Subcutaneous adipose tissue (tissue), 4 donors: ENCODE measurements around the gene P4HA2. TPM values are rescaled to one million over a fixed set of nuclear protein-coding genes. Genes with fewer than 3 reads are reported as not detected.

ENCODE experiments used
- CTCF ChIP-seq: fragments of 450-650 bp; IDR thresholded peaks from one replicate; pipeline ENCODE4 v1.5.1; 2016; ENCODE audit warnings: low read depth, mild to moderate bottlenecking, control low read depth, antibody characterized with exemption, moderate library complexity
- total RNA-seq, 4 donors: library from RNA; depleted of rRNA; stranded (reverse); fragments of >200 nt; gene quantifications; one replicate each; pipeline ENCODE4 v1.1.0, GENCODE V29; 2016

The P4HA2 gene
- total RNA-seq, 4 donors from 2014 or later, result 6.8 to 15.0 (median 14.0) TPM

DNA sequence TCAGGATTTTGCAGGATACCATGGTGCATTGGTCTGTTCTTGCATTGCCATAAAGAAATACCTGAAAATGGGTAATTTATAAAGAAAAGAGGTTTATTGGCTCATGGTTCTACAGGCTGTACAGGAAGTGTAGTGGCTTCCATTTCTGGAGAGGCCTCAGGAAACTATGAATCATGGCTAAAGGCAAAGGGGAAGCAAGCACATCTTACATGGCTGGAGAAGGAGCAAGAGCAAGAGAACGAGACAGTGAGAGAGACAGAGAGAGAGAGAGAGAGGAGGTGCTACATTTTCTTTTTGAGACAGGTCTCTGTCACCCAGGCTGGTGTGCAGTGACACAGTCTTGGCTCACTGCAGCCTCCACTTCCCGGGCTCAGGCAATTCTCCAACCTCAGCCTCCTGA is 43.9 kb downstream of the P4HA2 start:
- TF ChIP-seq CTCF, result no peak

GRCh38 chr5:132182359-132183040 is 45.2 kb downstream of the P4HA2 start:
- TF ChIP-seq CTCF, result no peak

GRCh38 chr5:132181011-132181629 is 46.5 kb downstream of the P4HA2 start:
- TF ChIP-seq CTCF, result no peak

DNA sequence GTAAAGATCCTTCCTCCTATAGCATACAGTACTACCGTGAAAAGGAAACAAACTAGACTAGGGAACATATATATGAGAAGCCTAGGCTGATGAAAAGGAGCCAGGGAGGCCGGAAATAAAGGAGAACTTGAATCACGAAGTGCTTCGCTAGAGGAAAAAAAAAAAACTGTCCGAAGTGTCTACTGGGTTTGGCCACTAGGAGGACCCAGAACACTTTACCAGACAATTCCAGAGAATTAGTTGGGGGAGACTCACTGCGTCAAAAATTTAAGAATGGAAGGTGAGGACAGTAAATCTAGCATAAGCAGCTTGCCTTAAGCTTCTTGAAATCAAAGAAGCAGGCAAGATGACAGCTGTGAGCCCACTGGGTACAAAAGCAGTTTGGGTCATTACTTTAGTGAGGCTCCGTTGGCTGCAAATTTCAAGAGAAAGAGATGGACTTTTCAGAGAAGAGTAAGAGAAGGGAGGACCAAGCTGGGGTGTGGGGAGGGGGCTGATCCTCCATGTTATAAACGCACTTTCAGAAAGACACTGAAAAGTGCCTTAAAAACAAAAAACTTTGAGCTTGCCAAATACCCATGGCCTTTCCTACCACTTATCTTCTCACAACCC is 47.4 kb downstream of the P4HA2 start:
- no peak for TF ChIP-seq CTCF

GRCh38 chr5:132179405-132179804 is 48.2 kb downstream of the P4HA2 start:
- no peak for TF ChIP-seq CTCF

DNA sequence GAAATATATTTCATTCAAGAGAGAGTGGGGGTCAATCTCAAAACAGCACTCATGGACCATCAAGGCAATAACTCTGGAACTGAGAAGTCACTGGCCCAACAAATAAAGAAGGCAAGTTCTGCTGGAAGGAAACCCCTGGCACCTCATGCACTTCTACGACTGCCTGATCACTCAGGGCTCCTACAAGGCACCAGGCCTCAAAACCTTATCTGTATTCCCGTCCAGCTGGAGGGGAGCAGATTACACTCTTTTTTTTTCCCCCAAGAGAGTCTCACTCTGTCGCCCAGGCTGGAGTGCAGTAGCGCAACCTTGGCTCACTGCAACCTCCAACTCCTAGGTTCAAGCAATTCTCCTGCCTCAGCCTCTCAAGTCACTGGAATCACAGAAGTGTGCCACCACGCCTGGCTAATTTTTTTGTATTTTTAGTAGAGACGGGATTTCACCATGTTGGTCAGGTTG is 49.9 kb downstream of the P4HA2 start:
- no peak for TF ChIP-seq CTCF

- TF ChIP-seq CTCF, result no peak
Measured at GRCh38 chr5:132176987-132177386, 50.7 kb downstream of the P4HA2 start.
